Measurements from ENCODE around the gene ELL. TPM values are rescaled to one million over a fixed set of nuclear protein-coding genes. Genes with fewer than 3 reads are reported as not detected.

ELL gene
- total RNA-seq, 1 donor from 2014 or later: 11.0 TPM

- Mint-ChIP-seq H3K9me3 (ENCODE audit: unreplicated experiment) (no peaks in the 10 kb centered on the region), H3K27ac (ENCODE audit: unreplicated experiment) (no peak overlapping the region), H3K4me3 (ENCODE audit: unreplicated experiment) (no peak overlapping the region), H3K36me3 (ENCODE audit: low read depth, unreplicated experiment) (no peaks in the 10 kb centered on the region), H3K27me3 (ENCODE audit: unreplicated experiment) (peaks cover 7% of the 10 kb centered on the region), H3K4me1 (ENCODE audit: unreplicated experiment) (peaks cover 2% of the 10 kb centered on the region)
- TF ChIP-seq, protein P1, sequence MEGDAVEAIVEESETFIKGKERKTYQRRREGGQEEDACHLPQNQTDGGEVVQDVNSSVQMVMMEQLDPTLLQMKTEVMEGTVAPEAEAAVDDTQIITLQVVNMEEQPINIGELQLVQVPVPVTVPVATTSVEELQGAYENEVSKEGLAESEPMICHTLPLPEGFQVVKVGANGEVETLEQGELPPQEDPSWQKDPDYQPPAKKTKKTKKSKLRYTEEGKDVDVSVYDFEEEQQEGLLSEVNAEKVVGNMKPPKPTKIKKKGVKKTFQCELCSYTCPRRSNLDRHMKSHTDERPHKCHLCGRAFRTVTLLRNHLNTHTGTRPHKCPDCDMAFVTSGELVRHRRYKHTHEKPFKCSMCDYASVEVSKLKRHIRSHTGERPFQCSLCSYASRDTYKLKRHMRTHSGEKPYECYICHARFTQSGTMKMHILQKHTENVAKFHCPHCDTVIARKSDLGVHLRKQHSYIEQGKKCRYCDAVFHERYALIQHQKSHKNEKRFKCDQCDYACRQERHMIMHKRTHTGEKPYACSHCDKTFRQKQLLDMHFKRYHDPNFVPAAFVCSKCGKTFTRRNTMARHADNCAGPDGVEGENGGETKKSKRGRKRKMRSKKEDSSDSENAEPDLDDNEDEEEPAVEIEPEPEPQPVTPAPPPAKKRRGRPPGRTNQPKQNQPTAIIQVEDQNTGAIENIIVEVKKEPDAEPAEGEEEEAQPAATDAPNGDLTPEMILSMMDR (IDR thresholded peaks at IDR 0.05; ENCODE audit: unreplicated experiment): no peak
- peak; percentile 83 for DNase-seq (ENCODE audit: low spot score)
Measured at GRCh38 chr19:18428787-18429674, 92.8 kb downstream of the ELL start.

DNA sequence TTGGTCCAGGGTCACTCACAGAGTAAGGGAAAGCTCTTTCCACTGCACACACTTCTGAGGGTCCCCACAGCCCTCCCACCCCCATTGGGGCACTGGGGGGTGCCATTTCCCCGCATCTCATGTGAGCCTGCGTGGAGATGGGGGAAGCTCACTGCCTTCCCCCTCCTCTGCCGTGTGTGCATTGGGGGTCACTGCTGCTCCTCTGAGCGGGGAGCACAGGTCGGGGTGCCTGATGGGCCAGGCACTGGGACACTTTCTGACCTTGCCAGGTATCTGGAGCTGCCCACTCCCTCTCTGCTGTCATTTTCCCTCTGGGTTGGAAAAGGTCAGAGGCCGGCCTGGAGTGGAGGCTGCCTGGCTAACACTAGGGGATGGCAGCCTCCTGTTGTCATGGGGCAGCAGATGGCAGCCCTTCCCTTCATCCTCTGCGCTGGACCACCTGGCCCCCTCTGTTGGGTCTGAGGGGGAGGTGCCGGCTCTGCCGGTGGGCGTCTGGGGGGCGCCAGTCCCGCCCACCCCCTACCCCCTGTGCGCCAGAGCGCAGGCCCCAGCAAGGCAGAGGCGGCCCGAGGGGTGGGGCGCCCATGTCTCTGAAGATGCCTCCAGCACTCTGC lies 93.6 kb downstream of the ELL start:
- H3K36me3 Mint-ChIP-seq (ENCODE audit: low read depth, unreplicated experiment): no peaks in the 10 kb centered on the region
- peaks cover 9% of the 10 kb centered on the region for H3K27me3 Mint-ChIP-seq (ENCODE audit: unreplicated experiment)
- no peak overlapping the region for H3K27ac Mint-ChIP-seq (ENCODE audit: unreplicated experiment)
- H3K9me3 Mint-ChIP-seq (ENCODE audit: unreplicated experiment): no peaks in the 10 kb centered on the region
- TF ChIP-seq, protein P1 (IDR thresholded peaks at IDR 0.05; ENCODE audit: unreplicated experiment): peak; percentile 12
- peaks cover 4% of the 10 kb centered on the region for H3K4me1 Mint-ChIP-seq (ENCODE audit: unreplicated experiment)
- no peak overlapping the region for H3K4me3 Mint-ChIP-seq (ENCODE audit: unreplicated experiment)
- DNase-seq (ENCODE audit: low spot score): no peak

DNA sequence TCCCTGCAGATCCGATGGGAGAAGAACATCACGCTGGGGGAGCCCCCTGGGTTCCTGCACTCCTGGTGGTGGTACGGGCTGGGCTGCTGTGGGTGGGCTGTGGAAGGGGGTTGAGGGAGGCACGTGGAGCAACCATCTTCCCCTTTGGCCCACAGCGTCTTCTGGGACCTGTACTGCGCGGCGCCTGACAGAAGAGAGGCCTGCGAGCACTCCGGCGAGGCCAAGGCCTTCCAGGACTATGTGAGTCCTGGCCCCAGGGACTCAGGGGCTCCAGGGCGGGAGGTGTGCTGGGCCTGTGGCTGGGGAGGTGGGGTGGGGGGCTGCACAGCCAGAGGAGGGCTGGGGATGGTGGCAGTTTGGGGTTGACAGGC lies 94.1 kb downstream of the ELL start:
- Mint-ChIP-seq H3K27ac (ENCODE audit: unreplicated experiment) (no peak overlapping the region), H3K4me3 (ENCODE audit: unreplicated experiment) (no peak overlapping the region), H3K36me3 (ENCODE audit: low read depth, unreplicated experiment) (no peaks in the 10 kb centered on the region), H3K9me3 (ENCODE audit: unreplicated experiment) (no peaks in the 10 kb centered on the region), H3K27me3 (ENCODE audit: unreplicated experiment) (peaks cover 10% of the 10 kb centered on the region), H3K4me1 (ENCODE audit: unreplicated experiment) (peaks cover 4% of the 10 kb centered on the region)
- DNase-seq (ENCODE audit: low spot score): no peak
- TF ChIP-seq, protein P1 (IDR thresholded peaks at IDR 0.05; ENCODE audit: unreplicated experiment): no peak

DNA sequence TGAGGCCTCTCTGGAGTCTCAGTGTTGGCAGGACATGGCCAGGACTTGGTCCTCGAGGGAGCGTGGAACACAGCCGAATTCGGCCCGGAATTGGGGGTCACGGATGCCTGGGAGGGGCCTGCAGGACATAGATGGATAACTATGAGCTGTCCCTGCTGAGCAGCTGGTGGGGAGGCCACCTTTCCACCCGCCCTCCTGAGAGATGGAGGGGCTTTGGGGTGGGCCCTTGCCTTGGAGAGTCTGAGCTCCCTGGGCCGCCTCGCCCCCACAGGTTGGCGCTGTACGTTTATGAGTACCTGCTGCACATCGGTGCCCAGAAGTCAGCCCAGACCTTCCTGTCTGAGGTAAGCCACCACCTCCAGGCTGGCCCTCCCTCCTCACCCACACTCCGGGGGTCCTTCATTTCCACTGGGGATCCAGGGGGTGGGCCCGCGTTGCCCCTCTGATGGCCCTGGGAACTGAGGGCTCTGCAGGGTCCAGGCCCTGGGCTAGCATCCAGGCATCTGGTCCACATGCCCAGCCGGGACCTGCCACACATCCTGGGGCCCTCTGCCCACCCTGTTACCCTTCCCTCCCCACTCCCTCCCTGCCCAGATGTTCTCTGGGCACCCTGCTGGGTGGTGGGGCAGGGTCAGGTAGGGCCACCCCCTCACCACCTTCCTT lies 94.7 kb downstream of the ELL start:
- peaks cover 4% of the 10 kb centered on the region for H3K4me1 Mint-ChIP-seq (ENCODE audit: unreplicated experiment)
- no peaks in the 10 kb centered on the region for H3K36me3 Mint-ChIP-seq (ENCODE audit: low read depth, unreplicated experiment)
- H3K4me3 Mint-ChIP-seq (ENCODE audit: unreplicated experiment): no peak overlapping the region
- peaks cover 12% of the 10 kb centered on the region for H3K27me3 Mint-ChIP-seq (ENCODE audit: unreplicated experiment)
- no peak for DNase-seq (ENCODE audit: low spot score)
- TF ChIP-seq, protein P1 (IDR thresholded peaks at IDR 0.05; ENCODE audit: unreplicated experiment): no peak
- H3K9me3 Mint-ChIP-seq (ENCODE audit: unreplicated experiment): no peaks in the 10 kb centered on the region
- H3K27ac Mint-ChIP-seq (ENCODE audit: unreplicated experiment): no peak overlapping the region
